K562 (cell line): ENCODE data around the gene SMAD3. TPM values are rescaled to one million over a fixed set of nuclear protein-coding genes. Genes with fewer than 3 reads are reported as not detected.

ENCODE experiments used
- ATAC-seq: fragments of 200-7000 bp; cut with Tn5 transposase; 3 replicates; pipeline ENCODE4 v1.9.1; 2020; ENCODE audit warnings: moderate library complexity
- BruUV-seq: library from RNA; stranded (reverse); fragments of 400-500 nt; replicated peaks from 2 replicates; lab custom pipeline; 2021; lab: Mats Ljungman, UMichigan
- CTCF ChIA-PET: fragments of 300-600 bp; formaldehyde crosslinking; extraction: SDS; loops from one replicate; lab custom pipeline; 2021; ENCODE audit warnings: low intra/inter-chr PET ratio; lab: Yijun Ruan, JAX
- POLR2A ChIA-PET: fragments of 300-600, 350-650 bp; sonication (Branson Sonifier 250); formaldehyde crosslinking; extraction: SDS; loops from one replicate; lab custom pipeline; 2021; ENCODE audit warnings: antibody characterized with exemption, inconsistent platforms; lab: Yijun Ruan, JAX
- DNase-seq, 4 experiments: peaks; one replicate each; pipeline versions ENCODE4 v3.0.0 to v3.0.0-alpha.2; 2011 to 2018; ENCODE audit warnings: low spot score in 3 of 4, mixed read lengths in 3 of 4; ENCODE audit errors: extremely low read depth in 1 of 4
- FAIRE-seq: peaks from 2 replicates; lab custom pipeline; 2011; peaks lifted over from hg19 to GRCh38; lab: Jason Lieb, UNC
- H2AFZ ChIP-seq: 2 replicates; pipeline ENCODE4 v1.6.0; 2011; ENCODE audit warnings: low read depth, low read length, control low read depth, inconsistent platforms
- H3K27ac ChIP-seq: fragments of 200-600 bp; 3 replicates; pipeline ENCODE4 v1.8.0; 2011; ENCODE audit warnings: low read depth, mild to moderate bottlenecking, control low read depth, inconsistent platforms, low read length, moderate library complexity, mixed read lengths; ENCODE audit errors: extremely low read depth
- H3K27me3 ChIP-seq, 2 experiments: fragments of 300-600 bp in 1 of 2; 2 replicates in 1 of 2; 3 replicates in 1 of 2; pipeline versions ENCODE4 v1.6.0 to v1.8.0; 2011; ENCODE audit warnings: inconsistent platforms in 2 of 2, low read length in 2 of 2, mild to moderate bottlenecking in 1 of 2, mixed read lengths in 1 of 2, moderate library complexity in 1 of 2; ENCODE audit not compliant: control insufficient read depth in 2 of 2, insufficient read depth in 2 of 2
- H3K36me3 ChIP-seq: fragments of 300-600 bp; 3 replicates; pipeline ENCODE4 v1.8.0; 2011; ENCODE audit warnings: mild to moderate bottlenecking, low read length, inconsistent platforms; ENCODE audit not compliant: control insufficient read depth, insufficient read depth
- H3K4me1 ChIP-seq, 2 experiments: fragments of 200-600 bp in 1 of 2; replicated peaks in 1 of 2; 2 replicates in 1 of 2; 3 replicates in 1 of 2; pipeline versions ENCODE4 v1.5.1 to v1.8.0; 2011; ENCODE audit warnings: inconsistent platforms in 2 of 2, low read length in 2 of 2, mild to moderate bottlenecking in 1 of 2, mixed read lengths in 1 of 2, moderate library complexity in 1 of 2; ENCODE audit not compliant: control insufficient read depth in 2 of 2, insufficient read depth in 2 of 2
- H3K4me2 ChIP-seq: 2 replicates; pipeline ENCODE4 v1.6.1; 2011; ENCODE audit warnings: low read length, control low read depth, inconsistent platforms, mixed read lengths; ENCODE audit not compliant: insufficient read depth
- H3K4me3 ChIP-seq: fragments of 200-600 bp; sonication (generic), shearing (Covaris generic); 2 replicates; pipeline ENCODE4 v1.5.1; 2016; ENCODE audit warnings: control low read depth, inconsistent platforms
- H3K79me2 ChIP-seq: fragments of 200-600 bp; 3 replicates; pipeline ENCODE4 v1.8.0; 2011; ENCODE audit warnings: low read length, inconsistent platforms; ENCODE audit not compliant: control insufficient read depth, insufficient read depth
- H3K9ac ChIP-seq, 2 experiments: 2 replicates each; pipeline versions ENCODE4 v1.6.0 to v1.6.1; 2011; ENCODE audit warnings: low read depth in 2 of 2, low read length in 2 of 2, control low read depth in 1 of 2, inconsistent platforms in 1 of 2, mild to moderate bottlenecking in 1 of 2, mixed read lengths in 1 of 2; ENCODE audit not compliant: insufficient read depth in 1 of 2
- H3K9me1 ChIP-seq: one replicate; pipeline ENCODE4 v1.6.0; 2011; ENCODE audit warnings: inconsistent platforms, mild to moderate bottlenecking, low read length, moderate library complexity; ENCODE audit not compliant: control insufficient read depth, insufficient read depth
- H3K9me3 ChIP-seq: replicated peaks from 2 replicates; pipeline ENCODE4 v1.5.1; 2011; ENCODE audit warnings: low read depth, low read length, inconsistent platforms; ENCODE audit not compliant: control insufficient read depth, insufficient read depth
- H4K20me1 ChIP-seq: replicated peaks from 2 replicates; pipeline ENCODE4 v1.6.1; 2011; ENCODE audit warnings: low read length, inconsistent platforms, mixed read lengths; ENCODE audit not compliant: control insufficient read depth, insufficient read depth
- ARID1B ChIP-seq: fragments of 450-650 bp; IDR thresholded peaks from 2 replicates; pipeline ENCODE4 v1.6.1; 2016; ENCODE audit warnings: antibody characterized with exemption, mild to moderate bottlenecking, inconsistent platforms
- CEBPB ChIP-seq: fragments of 450-650 bp; IDR thresholded peaks from 2 replicates; pipeline ENCODE4 v1.6.1; 2016; ENCODE audit warnings: missing genetic modification characterization, missing compliant biosample characterization
- CTBP1 ChIP-seq: fragments of 450-650 bp; IDR thresholded peaks from 2 replicates; pipeline ENCODE4 v1.6.1; 2016; ENCODE audit warnings: borderline replicate concordance
- DMBX1 ChIP-seq: fragments of 250-450 bp; sonication (Bioruptor Pico); IDR thresholded peaks from 2 replicates; pipeline ENCODE4 v1.8.0; 2022; ENCODE audit warnings: inconsistent platforms, mild to moderate bottlenecking, moderate library complexity, borderline replicate concordance
- DPF2 ChIP-seq: fragments of 450-650 bp; IDR thresholded peaks from 2 replicates; pipeline ENCODE4 v1.6.1; 2016
- ELK3 ChIP-seq: fragments of 450-650 bp; formaldehyde crosslinking; IDR thresholded peaks from 2 replicates; pipeline ENCODE4 v1.4.0; 2020; ENCODE audit warnings: mild to moderate bottlenecking
- FOSL1 ChIP-seq: fragments of 200-800 bp; sonication (Bioruptor generic); conservative IDR thresholded peaks from 2 replicates; pipeline ENCODE4 v1.6.1; 2016; ENCODE audit warnings: missing genetic modification characterization, missing compliant biosample characterization
- HMGXB4 ChIP-seq: sonication (generic); formaldehyde crosslinking; IDR thresholded peaks from 2 replicates; pipeline ENCODE4 v1.8.1; 2023; ENCODE audit warnings: mild to moderate bottlenecking, missing genetic modification reagents
- MEIS2 ChIP-seq: fragments of 450-650 bp; IDR thresholded peaks from 2 replicates; pipeline ENCODE4 v1.6.1; 2014; ENCODE audit warnings: mild to moderate bottlenecking; ENCODE audit not compliant: partially characterized antibody
- NR1H2 ChIP-seq: sonication (generic); formaldehyde crosslinking; IDR thresholded peaks from 2 replicates; pipeline ENCODE4 v1.4.0; 2020; ENCODE audit warnings: mild to moderate bottlenecking, missing genetic modification reagents
- PKNOX1 ChIP-seq: fragments of 450-650 bp; IDR thresholded peaks from 2 replicates; pipeline ENCODE4 v1.6.1; 2016
- RNF219 ChIP-seq: fragments of 250-450 bp; sonication (Bioruptor Pico); IDR thresholded peaks from 2 replicates; pipeline ENCODE4 v1.5.0; 2022; ENCODE audit warnings: mild to moderate bottlenecking
- SAFB ChIP-seq: fragments of 200-400 bp; formaldehyde crosslinking; IDR thresholded peaks from 2 replicates; pipeline ENCODE4 v1.6.1; 2017; ENCODE audit warnings: low read depth, low read length, borderline replicate concordance
- TCF3 ChIP-seq: sonication (generic); formaldehyde crosslinking; IDR thresholded peaks from 2 replicates; pipeline ENCODE4 v1.4.0; 2020; ENCODE audit warnings: mild to moderate bottlenecking, missing genetic modification reagents
- ZC3H8 ChIP-seq: fragments of 450-650 bp; IDR thresholded peaks from 2 replicates; pipeline ENCODE4 v1.6.1; 2017
- ZNF23 ChIP-seq: fragments of 250-450 bp; sonication (Bioruptor Pico); IDR thresholded peaks from 2 replicates; pipeline ENCODE4 v1.4.0; 2020; ENCODE audit warnings: mild to moderate bottlenecking
- ZNF583 ChIP-seq: fragments of 250-450 bp; sonication (Bioruptor Pico); IDR thresholded peaks from 2 replicates; pipeline ENCODE4 v1.4.0; 2020
- WGBS: fragments of 100-300 bp; shearing (Covaris generic); methylation state at CpG from one replicate; pipeline ENCODE4 v1.1.6; 2016; ENCODE audit warnings: low coverage, mixed read lengths; ENCODE audit not compliant: insufficient coverage; ENCODE audit errors: missing lambda C conversion rate; 5-methylcytosine and 5-hydroxymethylcytosine counted together
- in situ Hi-C: fragments of 300-500 bp; cut with MboI; formaldehyde crosslinking; loops from 4 replicates; pipeline ENCODE4 v1.15.0; 2018; ENCODE audit warnings: inconsistent platforms, mixed read lengths
- intact Hi-C: fragments of 100-400 bp; cut with micrococcal nuclease; formaldehyde crosslinking; loops from 2 replicates; pipeline ENCODE4 v1.14.2; 2022
- polyA plus RNA-seq, 8 experiments: library from polyadenylated mRNA; depleted of rRNA in 4 of 8; stranded (reverse) in 5 of 8; unstranded in 3 of 8; fragments of >200 nt; fragmentation: Nextera tagmentation in 2 of 8; fragmentation: Illumina TruSeq in 1 of 8; extraction: Ambion mirVana in 2 of 8; extraction: Trizol in 1 of 8; gene quantifications; 2 replicates each; pipeline versions ENCODE4 v1.2.1 to v1.2.3, GENCODE V29; 2011 to 2014; ENCODE audit warnings: inconsistent platforms in 1 of 8, missing spikeins in 1 of 8
- total RNA-seq, 7 experiments: library from RNA; depleted of rRNA in 6 of 7; stranded (reverse); fragments of >200 nt in 6 of 7; fragmentation: Illumina TruSeq in 2 of 7; extraction: Trizol in 2 of 7; gene quantifications; 2 replicates each; pipeline versions ENCODE4 v1.2.1 to v1.2.3, GENCODE V29; 2011 to 2021; ENCODE audit warnings: low replicate concordance in 1 of 7

The SMAD3 gene
- total and polyA plus RNA-seq, 9 of the 15 experiments (the other 6 are each of a cell fraction or from before 2014, with no cell fraction given), result 4.3 to 39.2 (median 11.1) TPM

GRCh38 chr15:67087507-67088172, 22.2 kb downstream of the SMAD3 start:
- no peaks in the 10 kb centered on the region for H3K9me3 ChIP-seq
- WGBS, result 17% methylated on average over 6 of the region's 6 CpGs
- ATAC-seq, result no peak
- peaks cover 85% of the 10 kb centered on the region for H3K79me2 ChIP-seq
- H3K27me3 ChIP-seq, result no peaks in the 10 kb centered on the region
- H3K9ac ChIP-seq, result no peak overlapping the region; a peak in 1 of 4 replicates
- peaks cover 58 to 82% of the 10 kb centered on the region in 2 experiments for H3K4me1 ChIP-seq
- no peak overlapping the region for H2AFZ ChIP-seq
- peak in 1 of 4 experiments; percentile 42 for DNase-seq
- no peak overlapping the region for H3K4me3 ChIP-seq
- no peak for FAIRE-seq
- ChIA-PET CTCF (no interaction called here), POLR2A (interaction anchor here (0.9 to 1.0 kb wide), 2 partner anchors 8 to 17 kb away, joined by 3 to 4 read pairs; no protein-coding TSS in a partner anchor)
- H3K9me1 ChIP-seq, result peaks cover 5% of the 10 kb centered on the region
- in situ Hi-C loops (no loop called here), intact Hi-C loops (no loop called here)
- peaks cover 4% of the 10 kb centered on the region; the same call in 2 of the 3 replicates for H3K36me3 ChIP-seq
- no peaks in the 10 kb centered on the region for H4K20me1 ChIP-seq
- H3K27ac ChIP-seq, result peak overlapping the region; percentile 43; the same call in 1 of the 3 replicates
- no TSS peak for BruUV-seq
- H3K4me2 ChIP-seq, result no peak overlapping the region
- TF ChIP-seq FOSL1 (tag), result 0 out of 2 replicates have a peak, but pooled peaks have one; percentile 16
- no peak for TF ChIP-seq CEBPB (tag)
- TF ChIP-seq ZC3H8, result no peak
- TF ChIP-seq ZNF23 (CRISPR knock-in tag), result no peak
- TF ChIP-seq HMGXB4 (CRISPR knock-in tag), result no peak
- TF ChIP-seq SAFB, result no peak
- TF ChIP-seq CTBP1, result peak; percentile 26; the same call in 1 of the 2 replicates
- no peak for TF ChIP-seq NR1H2 (CRISPR knock-in tag)
- TF ChIP-seq DMBX1 (CRISPR knock-in tag), result 0 out of 2 replicates have a peak, but pooled peaks have one; percentile 14
- TF ChIP-seq ARID1B, result peak; percentile 28
- peak; percentile 90 for TF ChIP-seq PKNOX1
- TF ChIP-seq RNF219 (CRISPR knock-in tag), result no peak
- TF ChIP-seq ZNF583, result no peak
- TF ChIP-seq TCF3 (CRISPR knock-in tag), result no peak
- peak; percentile 30 for TF ChIP-seq MEIS2
- TF ChIP-seq DPF2, result peak; percentile 33; the same call in 1 of the 2 replicates
- TF ChIP-seq ELK3 (CRISPR knock-in tag), result no peak
